ENCODE results near the gene C4orf51. TPM values are rescaled to one million over a fixed set of nuclear protein-coding genes. Genes with fewer than 3 reads are reported as not detected.

The C4orf51 gene
- total and polyA plus RNA-seq, 2 of the 8 experiments (the other 6 are each of a cell fraction or from before 2014, with no cell fraction given) = 0.54 TPM; not detected in 1

DNA sequence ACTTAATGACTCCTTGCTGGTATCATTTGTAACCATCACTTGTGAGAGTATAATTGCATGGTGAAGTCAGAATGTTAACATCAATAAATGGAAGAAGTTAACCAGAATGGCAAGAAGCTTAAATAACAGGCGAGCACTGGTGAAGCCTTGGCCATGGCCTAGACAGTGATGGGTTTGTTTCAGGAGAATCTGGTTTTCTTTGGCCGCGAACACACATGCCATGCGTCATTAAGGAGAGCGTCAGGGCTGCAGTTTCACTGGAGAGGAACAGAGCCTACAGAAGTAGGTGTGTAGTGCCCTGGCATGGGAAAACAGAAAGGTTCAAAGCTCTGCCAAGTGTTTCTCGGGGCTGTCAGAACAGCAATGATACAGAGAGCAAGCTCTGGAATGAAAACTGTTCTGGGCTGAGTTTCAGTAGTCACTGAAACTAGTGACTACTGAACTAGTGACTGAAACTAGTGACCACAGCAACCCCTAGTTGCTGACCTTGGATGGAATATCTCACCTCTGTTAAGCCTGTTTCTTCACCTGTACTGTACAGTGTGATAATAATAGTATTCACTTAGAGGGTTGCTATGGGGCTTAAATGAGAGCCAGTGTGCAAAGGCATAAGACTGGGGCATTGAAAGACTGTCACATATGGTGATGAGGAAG lies 93.8 kb downstream of the C4orf51 start (continued):
- TF ChIP-seq, protein P1, sequence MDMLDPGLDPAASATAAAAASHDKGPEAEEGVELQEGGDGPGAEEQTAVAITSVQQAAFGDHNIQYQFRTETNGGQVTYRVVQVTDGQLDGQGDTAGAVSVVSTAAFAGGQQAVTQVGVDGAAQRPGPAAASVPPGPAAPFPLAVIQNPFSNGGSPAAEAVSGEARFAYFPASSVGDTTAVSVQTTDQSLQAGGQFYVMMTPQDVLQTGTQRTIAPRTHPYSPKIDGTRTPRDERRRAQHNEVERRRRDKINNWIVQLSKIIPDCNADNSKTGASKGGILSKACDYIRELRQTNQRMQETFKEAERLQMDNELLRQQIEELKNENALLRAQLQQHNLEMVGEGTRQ (IDR thresholded peaks at IDR 0.05; ENCODE audit: low read length) = no peak
- no peak for TF ChIP-seq TEAD4 (IDR thresholded peaks at IDR 0.05; ENCODE audit: low read depth, low read length)
- TF ChIP-seq CEBPB (IDR thresholded peaks at IDR 0.05; ENCODE audit: low read depth, low read length) = no peak
- TF ChIP-seq KDM1A (IDR thresholded peaks at IDR 0.05; ENCODE audit: borderline replicate concordance, low read length) = no peak
- TF ChIP-seq CHD1 (IDR thresholded peaks at IDR 0.05; ENCODE audit: low read depth, low read length) = no peak
- no peak for TF ChIP-seq SUZ12 (IDR thresholded peaks at IDR 0.05; ENCODE audit: low read length)
- no peak for TF ChIP-seq POLR2AphosphoS5 (IDR thresholded peaks at IDR 0.05; ENCODE audit: low read depth, low read length)
- TF ChIP-seq, protein P2, sequence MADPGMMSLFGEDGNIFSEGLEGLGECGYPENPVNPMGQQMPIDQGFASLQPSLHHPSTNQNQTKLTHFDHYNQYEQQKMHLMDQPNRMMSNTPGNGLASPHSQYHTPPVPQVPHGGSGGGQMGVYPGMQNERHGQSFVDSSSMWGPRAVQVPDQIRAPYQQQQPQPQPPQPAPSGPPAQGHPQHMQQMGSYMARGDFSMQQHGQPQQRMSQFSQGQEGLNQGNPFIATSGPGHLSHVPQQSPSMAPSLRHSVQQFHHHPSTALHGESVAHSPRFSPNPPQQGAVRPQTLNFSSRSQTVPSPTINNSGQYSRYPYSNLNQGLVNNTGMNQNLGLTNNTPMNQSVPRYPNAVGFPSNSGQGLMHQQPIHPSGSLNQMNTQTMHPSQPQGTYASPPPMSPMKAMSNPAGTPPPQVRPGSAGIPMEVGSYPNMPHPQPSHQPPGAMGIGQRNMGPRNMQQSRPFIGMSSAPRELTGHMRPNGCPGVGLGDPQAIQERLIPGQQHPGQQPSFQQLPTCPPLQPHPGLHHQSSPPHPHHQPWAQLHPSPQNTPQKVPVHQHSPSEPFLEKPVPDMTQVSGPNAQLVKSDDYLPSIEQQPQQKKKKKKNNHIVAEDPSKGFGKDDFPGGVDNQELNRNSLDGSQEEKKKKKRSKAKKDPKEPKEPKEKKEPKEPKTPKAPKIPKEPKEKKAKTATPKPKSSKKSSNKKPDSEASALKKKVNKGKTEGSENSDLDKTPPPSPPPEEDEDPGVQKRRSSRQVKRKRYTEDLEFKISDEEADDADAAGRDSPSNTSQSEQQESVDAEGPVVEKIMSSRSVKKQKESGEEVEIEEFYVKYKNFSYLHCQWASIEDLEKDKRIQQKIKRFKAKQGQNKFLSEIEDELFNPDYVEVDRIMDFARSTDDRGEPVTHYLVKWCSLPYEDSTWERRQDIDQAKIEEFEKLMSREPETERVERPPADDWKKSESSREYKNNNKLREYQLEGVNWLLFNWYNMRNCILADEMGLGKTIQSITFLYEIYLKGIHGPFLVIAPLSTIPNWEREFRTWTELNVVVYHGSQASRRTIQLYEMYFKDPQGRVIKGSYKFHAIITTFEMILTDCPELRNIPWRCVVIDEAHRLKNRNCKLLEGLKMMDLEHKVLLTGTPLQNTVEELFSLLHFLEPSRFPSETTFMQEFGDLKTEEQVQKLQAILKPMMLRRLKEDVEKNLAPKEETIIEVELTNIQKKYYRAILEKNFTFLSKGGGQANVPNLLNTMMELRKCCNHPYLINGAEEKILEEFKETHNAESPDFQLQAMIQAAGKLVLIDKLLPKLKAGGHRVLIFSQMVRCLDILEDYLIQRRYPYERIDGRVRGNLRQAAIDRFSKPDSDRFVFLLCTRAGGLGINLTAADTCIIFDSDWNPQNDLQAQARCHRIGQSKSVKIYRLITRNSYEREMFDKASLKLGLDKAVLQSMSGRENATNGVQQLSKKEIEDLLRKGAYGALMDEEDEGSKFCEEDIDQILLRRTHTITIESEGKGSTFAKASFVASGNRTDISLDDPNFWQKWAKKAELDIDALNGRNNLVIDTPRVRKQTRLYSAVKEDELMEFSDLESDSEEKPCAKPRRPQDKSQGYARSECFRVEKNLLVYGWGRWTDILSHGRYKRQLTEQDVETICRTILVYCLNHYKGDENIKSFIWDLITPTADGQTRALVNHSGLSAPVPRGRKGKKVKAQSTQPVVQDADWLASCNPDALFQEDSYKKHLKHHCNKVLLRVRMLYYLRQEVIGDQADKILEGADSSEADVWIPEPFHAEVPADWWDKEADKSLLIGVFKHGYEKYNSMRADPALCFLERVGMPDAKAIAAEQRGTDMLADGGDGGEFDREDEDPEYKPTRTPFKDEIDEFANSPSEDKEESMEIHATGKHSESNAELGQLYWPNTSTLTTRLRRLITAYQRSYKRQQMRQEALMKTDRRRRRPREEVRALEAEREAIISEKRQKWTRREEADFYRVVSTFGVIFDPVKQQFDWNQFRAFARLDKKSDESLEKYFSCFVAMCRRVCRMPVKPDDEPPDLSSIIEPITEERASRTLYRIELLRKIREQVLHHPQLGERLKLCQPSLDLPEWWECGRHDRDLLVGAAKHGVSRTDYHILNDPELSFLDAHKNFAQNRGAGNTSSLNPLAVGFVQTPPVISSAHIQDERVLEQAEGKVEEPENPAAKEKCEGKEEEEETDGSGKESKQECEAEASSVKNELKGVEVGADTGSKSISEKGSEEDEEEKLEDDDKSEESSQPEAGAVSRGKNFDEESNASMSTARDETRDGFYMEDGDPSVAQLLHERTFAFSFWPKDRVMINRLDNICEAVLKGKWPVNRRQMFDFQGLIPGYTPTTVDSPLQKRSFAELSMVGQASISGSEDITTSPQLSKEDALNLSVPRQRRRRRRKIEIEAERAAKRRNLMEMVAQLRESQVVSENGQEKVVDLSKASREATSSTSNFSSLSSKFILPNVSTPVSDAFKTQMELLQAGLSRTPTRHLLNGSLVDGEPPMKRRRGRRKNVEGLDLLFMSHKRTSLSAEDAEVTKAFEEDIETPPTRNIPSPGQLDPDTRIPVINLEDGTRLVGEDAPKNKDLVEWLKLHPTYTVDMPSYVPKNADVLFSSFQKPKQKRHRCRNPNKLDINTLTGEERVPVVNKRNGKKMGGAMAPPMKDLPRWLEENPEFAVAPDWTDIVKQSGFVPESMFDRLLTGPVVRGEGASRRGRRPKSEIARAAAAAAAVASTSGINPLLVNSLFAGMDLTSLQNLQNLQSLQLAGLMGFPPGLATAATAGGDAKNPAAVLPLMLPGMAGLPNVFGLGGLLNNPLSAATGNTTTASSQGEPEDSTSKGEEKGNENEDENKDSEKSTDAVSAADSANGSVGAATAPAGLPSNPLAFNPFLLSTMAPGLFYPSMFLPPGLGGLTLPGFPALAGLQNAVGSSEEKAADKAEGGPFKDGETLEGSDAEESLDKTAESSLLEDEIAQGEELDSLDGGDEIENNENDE (IDR thresholded peaks at IDR 0.05; ENCODE audit: insufficient replicate concordance, low read length) = no peak
- no peak for TF ChIP-seq TAF7 (optimal IDR thresholded peaks at IDR 0.05; ENCODE audit: borderline replicate concordance, low read depth, low read length)
- TF ChIP-seq BRCA1 (IDR thresholded peaks at IDR 0.05; ENCODE audit: low read depth, low read length) = no peak

Measured in H1 (cell line).